Neural cell (in vitro differentiated cells): Measurements from ENCODE around the gene SLC39A7. TPM values are rescaled to one million over a fixed set of nuclear protein-coding genes. Genes with fewer than 3 reads are reported as not detected.

ENCODE experiments used
- polyA plus RNA-seq: library from polyadenylated mRNA; depleted of rRNA; stranded (reverse); fragments of >200 nt; gene quantifications from 2 replicates; pipeline ENCODE4 v1.2.3, GENCODE V29; 2014
- small RNA-seq, 3 experiments: library from RNA; depleted of rRNA; stranded (forward); fragments of <200 nt; gene quantifications; one replicate each; pipeline ENCODE3, GENCODE V24; 2012

Gene SLC39A7
- polyA plus RNA-seq, 1 donor from 2014 or later: 99.8 TPM

Small RNAs within 50 kb of the gene (small RNA-seq; reads per million reads assigned to genes)
- gene MIR219A1 (531 to 1,338 (median 982) reads per million in 3 experiments), gene RNY4P10 (0.07 to 0.65 (median 0.16) reads per million in 3 experiments)

Other genes starting within 250 kb of the SLC39A7 start
- 4.4 and 5.8 TPM in 2 replicates for gene HLA-DMA, start 247.8 kb upstream of the SLC39A7 start, polyA plus RNA-seq
- 102 and 107 TPM in 2 replicates for gene BRD2, start 232.3 kb upstream of the SLC39A7 start, polyA plus RNA-seq
- 0.07 TPM in 1 of 2 replicates, not detected in the other for gene HLA-DOA, start 191.3 kb upstream of the SLC39A7 start, polyA plus RNA-seq
- gene HLA-DPA1, start 127.2 kb upstream of the SLC39A7 start, polyA plus RNA-seq: not detected in 2 replicates
- gene HLA-DPB1, start 124.9 kb upstream of the SLC39A7 start, polyA plus RNA-seq: 2.3 TPM in 1 of 2 replicates, not detected in the other
- 9.8 and 20.2 TPM in 2 replicates for gene COL11A2, start 8.4 kb upstream of the SLC39A7 start, polyA plus RNA-seq
- 60.7 and 71.2 TPM in 2 replicates for gene RXRB, start 202 bp upstream of the SLC39A7 start, polyA plus RNA-seq
- gene HSD17B8, start 3.8 kb downstream of the SLC39A7 start, polyA plus RNA-seq: 7.3 and 10.3 TPM in 2 replicates
- 107 and 121 TPM in 2 replicates for gene RING1, start 7.6 kb downstream of the SLC39A7 start, polyA plus RNA-seq
- 29.1 and 34.6 TPM in 2 replicates for gene VPS52, start 71.0 kb downstream of the SLC39A7 start, polyA plus RNA-seq
- 1,894 and 2,078 TPM in 2 replicates for gene RPS18, start 71.2 kb downstream of the SLC39A7 start, polyA plus RNA-seq
- 2.5 and 7.0 TPM in 2 replicates for gene B3GALT4, start 76.3 kb downstream of the SLC39A7 start, polyA plus RNA-seq
- gene WDR46, start 88.4 kb downstream of the SLC39A7 start, polyA plus RNA-seq: 62.5 and 73.2 TPM in 2 replicates
- 97.8 and 109 TPM in 2 replicates for gene PFDN6, start 88.7 kb downstream of the SLC39A7 start, polyA plus RNA-seq
- gene RGL2, start 98.1 kb downstream of the SLC39A7 start, polyA plus RNA-seq: 120 and 141 TPM in 2 replicates
- 1.2 and 5.5 TPM in 2 replicates for gene TAPBP, start 113.2 kb downstream of the SLC39A7 start, polyA plus RNA-seq
- 16.5 and 30.0 TPM in 2 replicates for gene ZBTB22, start 116.9 kb downstream of the SLC39A7 start, polyA plus RNA-seq
- 39.3 and 66.0 TPM in 2 replicates for gene DAXX, start 122.1 kb downstream of the SLC39A7 start, polyA plus RNA-seq
- gene KIFC1, start 191.0 kb downstream of the SLC39A7 start, polyA plus RNA-seq: 0.52 and 2.1 TPM in 2 replicates
- gene PHF1, start 210.1 kb downstream of the SLC39A7 start, polyA plus RNA-seq: 102 and 112 TPM in 2 replicates
- 341 and 343 TPM in 2 replicates for gene CUTA, start 217.2 kb downstream of the SLC39A7 start, polyA plus RNA-seq
- 4.3 and 5.9 TPM in 2 replicates for gene SYNGAP1, start 219.2 kb downstream of the SLC39A7 start, polyA plus RNA-seq